ENCODE measurements around the gene CCDC192.
"Not testable (repeated sequence)": the region's sequence is repeated elsewhere in the genome, so short reads cannot be mapped to it uniquely, and the experiment has no call there.

Gene CCDC192

GRCh38 chr5:127702926-127703561 is at the start of gene CCDC192:
Gene CCDC192 (plus strand): TSS chr5:127703391. CDS start chr5:127703446, 55 bp downstream.
- DNase-seq (ENCODE audit: low read depth) = no peak

- DNase-seq (ENCODE audit: low read depth) = no peak
Measured at GRCh38 chr5:127656825-127657224, 46.4 kb upstream of the CCDC192 start.

- DNase-seq (ENCODE audit: low read depth) = no peak
Measured at GRCh38 chr5:127660047-127660733, 43.0 kb upstream of the CCDC192 start.

GRCh38 chr5:127664093-127664492 is 39.1 kb upstream of the CCDC192 start:
- no peak for DNase-seq (ENCODE audit: low read depth)

GRCh38 chr5:127665641-127666040 is 37.5 kb upstream of the CCDC192 start:
- no peak for DNase-seq (ENCODE audit: low read depth)

GRCh38 chr5:127666043-127666716 is 37.0 kb upstream of the CCDC192 start:
- DNase-seq (ENCODE audit: low read depth) = no peak

GRCh38 chr5:127667926-127668325 is 35.3 kb upstream of the CCDC192 start:
- DNase-seq (ENCODE audit: low read depth) = no peak

- no peak for DNase-seq (ENCODE audit: low read depth)
Measured at GRCh38 chr5:127671218-127671617, 32.0 kb upstream of the CCDC192 start.

- no peak for DNase-seq (ENCODE audit: low read depth)
Measured at GRCh38 chr5:127673117-127673800, 29.9 kb upstream of the CCDC192 start.

- not testable (repeated sequence) for DNase-seq (ENCODE audit: low read depth)
Measured at GRCh38 chr5:127676951-127677350, 26.2 kb upstream of the CCDC192 start.

GRCh38 chr5:127679691-127680330 is 23.4 kb upstream of the CCDC192 start:
- not testable (repeated sequence) for DNase-seq (ENCODE audit: low read depth)

- no peak for DNase-seq (ENCODE audit: low read depth)
Measured at GRCh38 chr5:127680595-127680994, 22.6 kb upstream of the CCDC192 start.

GRCh38 chr5:127683008-127683407 is 20.2 kb upstream of the CCDC192 start:
- no peak for DNase-seq (ENCODE audit: low read depth)

GRCh38 chr5:127684726-127685467 is 18.3 kb upstream of the CCDC192 start:
- DNase-seq (ENCODE audit: low read depth) = no peak

- no peak for DNase-seq (ENCODE audit: low read depth)
Measured at GRCh38 chr5:127685662-127686061, 17.5 kb upstream of the CCDC192 start.

GRCh38 chr5:127686424-127686823 is 16.8 kb upstream of the CCDC192 start:
- DNase-seq (ENCODE audit: low read depth) = no peak

- DNase-seq (ENCODE audit: low read depth) = no peak
Measured at GRCh38 chr5:127694518-127695171, 8.5 kb upstream of the CCDC192 start.

GRCh38 chr5:127695346-127695745 is 7.8 kb upstream of the CCDC192 start:
- DNase-seq (ENCODE audit: low read depth) = no peak

- DNase-seq (ENCODE audit: low read depth) = no peak
Measured at GRCh38 chr5:127696683-127697082, 6.5 kb upstream of the CCDC192 start.

- DNase-seq (ENCODE audit: low read depth) = no peak
Measured at GRCh38 chr5:127697894-127698600, 5.1 kb upstream of the CCDC192 start.

All from activated T-cell treated with anti-CD3 and anti-CD28 coated beads for 48 hours (primary cell).